Liver (tissue), 9 donors: ENCODE data around the gene DMD. TPM values are rescaled to one million over a fixed set of nuclear protein-coding genes. Genes with fewer than 3 reads are reported as not detected.

Experiments
- DNase-seq: peaks from one replicate; pipeline ENCODE4 v3.0.0-alpha.2; 2017; ENCODE audit warnings: low spot score
- H3K27ac ChIP-seq, 2 donors: one replicate each; pipeline ENCODE4 v1.7.0; 2013; ENCODE audit warnings: inconsistent platforms in 2 of 2, low read length in 2 of 2, control low read depth in 1 of 2, low read depth in 1 of 2, mild to moderate bottlenecking in 1 of 2
- H3K27me3 ChIP-seq, 4 donors: one replicate each; pipeline versions ENCODE4 v1.6.1 to v1.7.0; 2013; ENCODE audit warnings: low read length in 3 of 4, inconsistent platforms in 1 of 4, mild to moderate bottlenecking in 1 of 4, moderate library complexity in 1 of 4; ENCODE audit not compliant: control insufficient read depth in 4 of 4, insufficient read depth in 4 of 4
- H3K36me3 ChIP-seq, 4 donors: one replicate each; pipeline versions ENCODE4 v1.6.1 to v1.7.0; 2013; ENCODE audit warnings: low read length in 3 of 4, mild to moderate bottlenecking in 3 of 4, low read depth in 1 of 4, moderate library complexity in 1 of 4; ENCODE audit not compliant: control insufficient read depth in 4 of 4, insufficient read depth in 3 of 4
- H3K4me1 ChIP-seq, 4 donors: one replicate each; pipeline versions ENCODE4 v1.6.1 to v1.7.0; 2013; ENCODE audit warnings: low read length in 3 of 4, mild to moderate bottlenecking in 3 of 4, moderate library complexity in 1 of 4; ENCODE audit not compliant: control insufficient read depth in 4 of 4, insufficient read depth in 4 of 4
- H3K4me3 ChIP-seq, 3 donors: one replicate each; pipeline versions ENCODE4 v1.6.1 to v1.7.0; 2013; ENCODE audit warnings: low read length in 3 of 3, control low read depth in 1 of 3, low read depth in 1 of 3, mild to moderate bottlenecking in 1 of 3
- H3K9ac ChIP-seq, 2 donors: one replicate each; pipeline ENCODE4 v1.7.0; 2013; ENCODE audit warnings: low read length in 2 of 2, mild to moderate bottlenecking in 2 of 2, moderate library complexity in 2 of 2, control low read depth in 1 of 2, low read depth in 1 of 2
- H3K9me3 ChIP-seq, 4 donors: one replicate each; pipeline versions ENCODE4 v1.6.1 to v1.7.0; 2013; ENCODE audit warnings: low read length in 3 of 4; ENCODE audit not compliant: control insufficient read depth in 4 of 4
- ATF3 ChIP-seq: IDR thresholded peaks from 2 replicates; pipeline ENCODE4 v1.6.1; 2016; ENCODE audit warnings: antibody characterized with exemption
- CTCF ChIP-seq: fragments of 150-350 bp; IDR thresholded peaks from 2 replicates; pipeline ENCODE4 v1.5.1; 2017; ENCODE audit warnings: improper control_type of control experiment, low read depth, low read length; ENCODE audit not compliant: missing input control
- EGR1 ChIP-seq, 2 donors: IDR thresholded peaks; 2 replicates each; pipeline ENCODE4 v1.6.1; 2016 to 2018; ENCODE audit warnings: antibody characterized with exemption in 2 of 2, low read depth in 2 of 2
- FOXA2 ChIP-seq: IDR thresholded peaks from 2 replicates; pipeline ENCODE4 v1.6.1; 2016; ENCODE audit warnings: antibody characterized with exemption
- GABPA ChIP-seq, 2 donors: IDR thresholded peaks in 1 of 2; conservative IDR thresholded peaks in 1 of 2; 2 replicates each; pipeline ENCODE4 v1.6.1; 2016; ENCODE audit warnings: antibody characterized with exemption in 2 of 2, mild to moderate bottlenecking in 1 of 2, moderate library complexity in 1 of 2
- HNF4A ChIP-seq, 2 donors: conservative IDR thresholded peaks; 2 replicates each; pipeline ENCODE4 v1.6.1; 2016; ENCODE audit warnings: antibody characterized with exemption in 2 of 2, mild to moderate bottlenecking in 2 of 2
- JUND ChIP-seq, 2 donors: IDR thresholded peaks; 2 replicates each; pipeline ENCODE4 v1.6.1; 2016; ENCODE audit warnings: antibody characterized with exemption in 2 of 2
- NR2F2 ChIP-seq: IDR thresholded peaks from 2 replicates; pipeline ENCODE4 v1.6.1; 2016; ENCODE audit warnings: antibody characterized with exemption
- RAD21 ChIP-seq, 2 donors: IDR thresholded peaks; 2 replicates each; pipeline ENCODE4 v1.6.1; 2016; ENCODE audit warnings: antibody characterized with exemption in 2 of 2, mild to moderate bottlenecking in 2 of 2
- REST ChIP-seq: IDR thresholded peaks from 2 replicates; pipeline ENCODE4 v1.6.1; 2016; ENCODE audit warnings: antibody characterized with exemption, mild to moderate bottlenecking
- RXRA ChIP-seq, 2 donors: IDR thresholded peaks; 2 replicates each; pipeline ENCODE4 v1.6.1; 2017 to 2018; ENCODE audit warnings: antibody characterized with exemption in 2 of 2, mild to moderate bottlenecking in 1 of 2
- SP1 ChIP-seq: IDR thresholded peaks from 2 replicates; pipeline ENCODE4 v1.6.1; 2018; ENCODE audit warnings: antibody characterized with exemption, mild to moderate bottlenecking
- TAF1 ChIP-seq: conservative IDR thresholded peaks from 2 replicates; pipeline ENCODE4 v1.6.1; 2016; ENCODE audit warnings: antibody characterized with exemption, mild to moderate bottlenecking
- YY1 ChIP-seq: IDR thresholded peaks from 2 replicates; pipeline ENCODE4 v1.6.1; 2016; ENCODE audit warnings: antibody characterized with exemption, mild to moderate bottlenecking
- ZBTB33 ChIP-seq: IDR thresholded peaks from 2 replicates; pipeline ENCODE4 v1.6.1; 2016; ENCODE audit warnings: antibody characterized with exemption
- WGBS: extraction: QIAGEN DNeasy Blood & Tissue Kit; methylation state at CpG from one replicate; pipeline ENCODE4 v1.1.7; 2013; 5-methylcytosine and 5-hydroxymethylcytosine counted together
- polyA plus RNA-seq, 2 donors: library from polyadenylated mRNA; stranded (reverse) in 1 of 2; unstranded in 1 of 2; fragments of 200-250 nt in 1 of 2; fragments of >200 nt in 1 of 2; fragmentation: Nextera tagmentation in 1 of 2; extraction: Ambion mirVana in 1 of 2; gene quantifications; one replicate each; pipeline versions ENCODE4 v1.2.1 to v1.2.3, GENCODE V29; 2013 to 2015
- total RNA-seq, 2 donors: library from RNA; depleted of rRNA; stranded (reverse); fragments of >200 nt; gene quantifications; one replicate each; pipeline ENCODE4 v1.2.3, GENCODE V29; 2014
- TF ChIP-seq, protein P1 (sequence below): IDR thresholded peaks from 2 replicates; pipeline ENCODE4 v1.6.1; 2016; ENCODE audit warnings: antibody characterized with exemption
- donor health status: healthy.
- donor health status: healthy.
- donor health status: healthy.
- donor health status: healthy.
- donor health status: healthy.

Gene DMD
- total and polyA plus RNA-seq, 4 donors, result 14.6 to 61.9 (median 23.9) TPM

DNA sequence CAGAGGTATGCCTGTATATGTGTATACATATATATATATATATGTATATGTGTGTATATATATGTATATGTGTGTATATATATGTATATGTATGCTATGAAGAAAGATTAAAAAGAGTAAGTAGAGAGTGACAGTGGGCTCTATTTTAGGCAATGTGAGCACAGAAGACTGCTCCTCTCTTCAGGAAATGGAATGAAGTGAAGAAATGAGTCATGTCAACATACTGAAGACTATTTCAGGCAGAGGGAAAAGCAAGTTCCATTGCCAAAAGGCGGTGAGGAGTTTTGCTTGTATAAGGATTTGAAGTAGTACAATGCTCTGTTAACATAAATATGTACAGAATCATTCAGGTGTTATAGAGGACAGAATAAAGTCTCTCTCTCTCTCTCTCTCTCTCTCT is 1366.3 kb downstream of the DMD start:
- H3K9ac ChIP-seq, result no peak overlapping the region
- 82% methylated on average over 1 of the region's 1 CpG for WGBS
- H3K36me3 ChIP-seq, result no peaks in the 10 kb centered on the region
- no peak overlapping the region for H3K27ac ChIP-seq
- H3K4me3 ChIP-seq, result no peak overlapping the region
- TF ChIP-seq ATF3, result no peak
- TF ChIP-seq CTCF, result no peak
- TF ChIP-seq, protein P1, sequence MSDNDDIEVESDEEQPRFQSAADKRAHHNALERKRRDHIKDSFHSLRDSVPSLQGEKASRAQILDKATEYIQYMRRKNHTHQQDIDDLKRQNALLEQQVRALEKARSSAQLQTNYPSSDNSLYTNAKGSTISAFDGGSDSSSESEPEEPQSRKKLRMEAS, result no peak
- no peak for TF ChIP-seq RAD21 (IDR thresholded peaks at IDR 0.05)
- TF ChIP-seq NR2F2, result no peak
- TF ChIP-seq HNF4A (conservative IDR thresholded peaks at IDR 0.05), result no peak
- no peak for DNase-seq
- H3K4me1 ChIP-seq, result no peaks in the 10 kb centered on the region
- no peaks in the 10 kb centered on the region for H3K9me3 ChIP-seq
- no peaks in the 10 kb centered on the region for H3K27me3 ChIP-seq

GRCh38 chrX:31838617-31839016 is 1372.7 kb downstream of the DMD start:
- Histone ChIP-seq H3K4me3 (no peak overlapping the region), H3K27me3 (no peaks in the 10 kb centered on the region), H3K9ac (no peak overlapping the region), H3K27ac (no peak overlapping the region), H3K36me3 (no peaks in the 10 kb centered on the region), H3K4me1 (peaks cover 0 to 6% (median 1%) of the 10 kb centered on the region in 4 donors), H3K9me3 (no peaks in the 10 kb centered on the region)
- WGBS, result 32% methylated on average over 4 of the region's 4 CpGs
- TF ChIP-seq FOXA2 (no peak), REST (no peak), EGR1 (IDR thresholded peaks at IDR 0.05; ENCODE audit: low read depth in 2 of 2) (no peak)
- no peak for DNase-seq

DNA sequence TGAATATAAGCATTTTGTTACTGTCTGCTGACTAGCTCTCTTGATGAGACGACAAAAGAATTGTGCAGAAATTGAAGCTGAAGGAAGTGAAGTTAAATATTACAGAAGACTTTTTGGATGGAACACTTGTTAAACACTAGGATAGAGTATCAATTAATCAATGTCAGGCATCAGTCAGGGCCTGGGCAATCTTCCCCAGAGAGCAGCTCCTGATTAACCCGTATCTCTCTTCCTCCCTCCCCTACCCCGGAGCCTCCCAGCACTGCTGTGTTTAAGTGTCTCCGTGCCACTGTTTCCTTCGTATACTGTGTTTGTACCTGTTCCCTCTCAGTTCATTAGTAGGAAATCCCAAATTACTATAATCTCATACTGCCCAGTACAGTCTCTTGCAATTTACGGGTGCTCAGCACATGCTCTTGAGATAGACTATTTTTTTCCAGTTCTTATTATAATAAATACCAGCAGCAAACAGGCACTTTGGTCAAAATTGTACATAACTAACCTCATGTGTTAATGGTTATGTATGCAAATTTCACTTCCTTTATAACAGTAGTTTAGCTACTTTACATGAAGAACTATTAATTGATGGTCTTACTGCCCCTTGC is 1373.8 kb downstream of the DMD start:
- H3K27ac ChIP-seq, result no peak overlapping the region
- WGBS, result 41% methylated on average over 6 of the region's 6 CpGs
- H3K4me1 ChIP-seq, result peaks cover 0 to 6% (median 1%) of the 10 kb centered on the region in 4 donors
- H3K9me3 ChIP-seq, result no peaks in the 10 kb centered on the region
- no peak overlapping the region for H3K9ac ChIP-seq
- no peak overlapping the region for H3K4me3 ChIP-seq
- no peaks in the 10 kb centered on the region for H3K36me3 ChIP-seq
- no peak for DNase-seq
- H3K27me3 ChIP-seq, result no peaks in the 10 kb centered on the region
- TF ChIP-seq SP1 (no peak), ZBTB33 (no peak), FOXA2 (no peak), YY1 (no peak), EGR1 (IDR thresholded peaks at IDR 0.05; ENCODE audit: low read depth in 2 of 2) (no peak), GABPA (IDR thresholded peaks at IDR 0.05 in 1 of 2, conservative IDR thresholded peaks at IDR 0.05 in 1 of 2) (no peak), HNF4A (conservative IDR thresholded peaks at IDR 0.05) (no peak), NR2F2 (no peak), RXRA (IDR thresholded peaks at IDR 0.05) (no peak), ATF3 (no peak), JUND (IDR thresholded peaks at IDR 0.05) (no peak), TAF1 (no peak)
- TF ChIP-seq, protein P1, result no peak
